ENCODE measurements around the gene ZNF3. TPM values are rescaled to one million over a fixed set of nuclear protein-coding genes. Genes with fewer than 3 reads are reported as not detected.

Gene ZNF3
- total RNA-seq, 2 donors from 2014 or later, result 16.9 to 46.5 TPM

DNA sequence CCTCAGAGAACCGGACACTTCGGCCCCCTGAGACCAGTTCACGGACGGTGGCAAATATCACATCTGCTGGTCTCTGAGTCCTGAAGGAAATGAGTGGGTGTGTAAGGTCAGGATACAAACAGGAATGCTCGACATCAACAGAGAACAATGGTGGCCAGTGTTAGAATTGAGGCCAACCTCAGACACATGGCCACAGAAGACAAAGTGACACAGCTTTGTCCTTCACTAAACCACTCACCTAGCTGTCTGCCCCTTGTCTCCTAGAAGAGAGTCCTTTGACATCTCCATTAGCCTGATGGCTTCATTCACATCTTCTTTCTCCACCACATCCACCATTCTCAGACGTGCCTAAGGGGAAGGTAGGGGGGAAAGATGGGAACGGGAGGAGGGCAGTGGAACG, 11.5 kb upstream of the ZNF3 start:
- H3K27ac ChIP-seq, result no peak overlapping the region
- ATAC-seq (no peak), DNase-seq (no peak)
- peaks cover 18% of the 10 kb centered on the region for H3K4me1 ChIP-seq
- 59 to 74% methylated on average over 6 to 8 of the region's 8 CpGs for WGBS, 2 donors
- no peaks in the 10 kb centered on the region for H3K9me3 ChIP-seq
- no peak overlapping the region for H3K4me3 ChIP-seq
- intact Hi-C loops (cut with DNase I), result no loop called here
- no peaks in the 10 kb centered on the region for H3K27me3 ChIP-seq
- peaks cover 22 to 32% of the 10 kb centered on the region in 2 donors for H3K36me3 ChIP-seq (replicated peaks in 1 of 2; ENCODE audit: insufficient read depth in 1 of 2, low read depth in 2 of 2)
- TF ChIP-seq, protein P1, sequence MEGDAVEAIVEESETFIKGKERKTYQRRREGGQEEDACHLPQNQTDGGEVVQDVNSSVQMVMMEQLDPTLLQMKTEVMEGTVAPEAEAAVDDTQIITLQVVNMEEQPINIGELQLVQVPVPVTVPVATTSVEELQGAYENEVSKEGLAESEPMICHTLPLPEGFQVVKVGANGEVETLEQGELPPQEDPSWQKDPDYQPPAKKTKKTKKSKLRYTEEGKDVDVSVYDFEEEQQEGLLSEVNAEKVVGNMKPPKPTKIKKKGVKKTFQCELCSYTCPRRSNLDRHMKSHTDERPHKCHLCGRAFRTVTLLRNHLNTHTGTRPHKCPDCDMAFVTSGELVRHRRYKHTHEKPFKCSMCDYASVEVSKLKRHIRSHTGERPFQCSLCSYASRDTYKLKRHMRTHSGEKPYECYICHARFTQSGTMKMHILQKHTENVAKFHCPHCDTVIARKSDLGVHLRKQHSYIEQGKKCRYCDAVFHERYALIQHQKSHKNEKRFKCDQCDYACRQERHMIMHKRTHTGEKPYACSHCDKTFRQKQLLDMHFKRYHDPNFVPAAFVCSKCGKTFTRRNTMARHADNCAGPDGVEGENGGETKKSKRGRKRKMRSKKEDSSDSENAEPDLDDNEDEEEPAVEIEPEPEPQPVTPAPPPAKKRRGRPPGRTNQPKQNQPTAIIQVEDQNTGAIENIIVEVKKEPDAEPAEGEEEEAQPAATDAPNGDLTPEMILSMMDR (IDR thresholded peaks at IDR 0.05), result no peak
- TF ChIP-seq POLR2A (IDR thresholded peaks at IDR 0.05), result no peak

DNA sequence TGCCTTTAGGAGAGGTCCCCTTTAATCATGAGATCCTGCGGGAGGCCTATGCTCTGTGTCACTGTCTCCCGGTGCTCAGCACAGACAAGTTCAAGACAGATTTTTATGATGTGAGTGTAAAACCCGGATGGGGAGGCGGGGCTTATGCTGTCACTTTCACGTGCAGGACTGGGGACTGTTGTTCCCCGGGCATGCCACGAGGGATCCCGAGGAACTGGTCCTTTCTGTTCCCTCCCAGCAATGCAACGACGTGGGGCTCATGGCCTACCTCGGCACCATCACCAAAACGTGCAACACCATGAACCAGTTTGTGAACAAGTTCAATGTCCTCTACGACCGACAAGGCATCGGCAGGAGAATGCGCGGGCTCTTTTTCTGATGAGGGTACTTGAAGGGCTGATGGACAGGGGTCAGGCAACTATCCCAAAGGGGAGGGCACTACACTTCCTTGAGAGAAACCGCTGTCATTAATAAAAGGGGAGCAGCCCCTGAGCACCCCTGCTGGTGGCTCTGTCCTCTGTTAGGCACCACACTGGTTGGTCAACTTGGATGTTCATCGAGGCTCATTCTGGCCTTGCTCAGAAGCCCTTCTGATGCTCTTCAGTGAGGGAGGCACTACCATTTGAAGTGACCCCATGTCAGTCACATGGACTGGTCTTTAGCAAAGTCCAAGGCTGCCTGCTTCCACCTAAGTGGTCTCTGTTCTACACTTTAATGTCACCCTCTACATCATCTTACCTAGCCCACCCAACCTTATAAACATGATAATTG, 10.1 kb upstream of the ZNF3 start:
- ATAC-seq (no peak), DNase-seq (no peak)
- Histone ChIP-seq H3K27me3 (no peaks in the 10 kb centered on the region), H3K4me1 (peaks cover 21% of the 10 kb centered on the region), H3K9me3 (no peaks in the 10 kb centered on the region), H3K4me3 (no peak overlapping the region), H3K27ac (no peak overlapping the region), H3K36me3 (replicated peaks in 1 of 2; ENCODE audit: insufficient read depth in 1 of 2, low read depth in 2 of 2) (peaks cover 14 to 19% of the 10 kb centered on the region in 2 donors)
- TF ChIP-seq POLR2A (IDR thresholded peaks at IDR 0.05), result no peak
- TF ChIP-seq, protein P1 (IDR thresholded peaks at IDR 0.05), result no peak
- intact Hi-C loops (cut with DNase I), result no loop called here
- 68 to 72% methylated on average over 10 to 19 of the region's 19 CpGs for WGBS, 2 donors

DNA sequence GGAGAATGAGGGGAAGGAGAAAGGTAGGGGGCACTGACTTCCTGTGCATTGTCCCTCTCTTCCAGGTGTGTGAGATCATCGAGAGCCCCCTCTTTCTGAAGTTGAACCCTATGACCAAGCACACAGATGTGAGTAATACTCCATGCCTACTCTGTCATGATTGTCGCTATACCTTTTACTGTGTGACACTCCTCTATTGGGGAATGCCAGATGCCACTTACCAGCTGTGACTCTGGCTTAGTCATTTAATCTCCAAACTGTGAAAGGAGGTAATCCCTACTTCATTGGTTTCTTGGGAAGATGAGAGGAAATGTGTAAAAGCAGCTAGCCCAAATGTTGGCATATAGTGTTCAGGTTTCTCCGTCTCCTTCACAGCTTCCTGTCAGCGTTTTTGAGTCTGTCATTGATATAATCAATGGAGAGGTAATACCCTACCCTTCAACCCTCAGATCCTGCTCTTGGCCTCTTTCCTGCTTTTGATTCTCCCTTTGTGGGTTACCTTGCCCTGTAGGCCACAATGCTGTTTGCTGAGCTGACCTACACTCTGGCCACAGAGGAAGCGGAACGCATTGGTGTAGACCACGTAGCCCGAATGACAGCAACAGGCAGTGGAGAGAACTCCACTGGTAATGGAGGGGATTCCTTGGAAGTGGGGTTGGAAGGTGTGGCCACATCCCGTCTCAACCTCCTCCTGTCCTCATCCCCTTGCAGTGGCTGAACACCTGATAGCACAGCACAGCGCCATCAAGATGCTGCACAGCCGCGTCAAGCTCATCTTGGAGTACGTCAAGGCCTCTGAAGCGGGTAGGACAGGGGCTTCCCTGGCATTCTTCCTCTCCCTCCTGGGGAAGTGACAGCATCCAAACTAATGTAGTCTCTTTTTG, 9.2 kb upstream of the ZNF3 start:
- DNase-seq (no peak), ATAC-seq (no peak)
- Histone ChIP-seq H3K9me3 (no peaks in the 10 kb centered on the region), H3K4me1 (peaks cover 21% of the 10 kb centered on the region), H3K36me3 (replicated peaks in 1 of 2; ENCODE audit: insufficient read depth in 1 of 2, low read depth in 2 of 2) (peaks cover 10 to 18% of the 10 kb centered on the region in 2 donors), H3K4me3 (no peak overlapping the region), H3K27ac (no peak overlapping the region), H3K27me3 (no peaks in the 10 kb centered on the region)
- intact Hi-C loops (cut with DNase I), result no loop called here
- 87 to 94% methylated on average over 12 to 14 of the region's 14 CpGs for WGBS, 2 donors
- no peak for TF ChIP-seq POLR2A (IDR thresholded peaks at IDR 0.05)
- TF ChIP-seq, protein P1 (IDR thresholded peaks at IDR 0.05), result no peak

DNA sequence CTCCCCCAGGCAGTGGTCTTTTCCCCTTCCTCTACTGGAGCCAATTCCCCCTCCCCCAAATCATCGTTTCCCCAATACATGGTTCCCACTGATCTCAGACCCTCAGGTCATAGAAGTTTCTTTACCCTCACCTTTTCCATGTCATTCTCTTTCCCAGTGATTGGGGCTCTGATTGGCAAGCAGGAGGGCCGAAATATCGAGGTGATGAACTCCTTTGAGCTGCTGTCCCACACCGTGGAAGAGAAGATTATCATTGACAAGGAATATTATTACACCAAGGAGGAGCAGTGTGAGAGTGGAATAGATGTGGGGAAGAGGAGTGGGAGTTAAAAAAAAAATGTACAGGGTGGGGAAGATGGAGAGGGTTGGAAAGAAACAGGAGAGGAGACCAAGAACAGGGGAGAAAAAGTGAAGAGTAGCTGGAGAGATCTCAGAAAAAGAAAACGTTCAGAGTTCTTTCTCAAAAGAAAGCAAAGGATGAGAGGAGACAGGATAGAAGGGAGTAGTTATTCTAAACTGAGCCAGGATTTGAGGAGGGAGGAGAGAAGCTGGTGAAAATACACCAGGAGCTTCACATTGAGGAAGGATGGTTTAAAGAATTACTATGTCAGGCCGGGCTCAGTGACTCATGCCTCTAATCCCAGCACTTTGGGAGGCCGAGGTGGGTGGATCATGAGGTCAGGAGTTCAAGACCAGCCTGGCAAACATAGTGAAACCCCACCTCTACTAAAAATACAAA, 8.1 kb upstream of the ZNF3 start:
- intact Hi-C loops (cut with DNase I), result no loop called here
- peaks cover 21% of the 10 kb centered on the region for H3K4me1 ChIP-seq

More for the DNA sequence above, 8.1 kb upstream of the ZNF3 start:
- H3K27me3 ChIP-seq, result no peaks in the 10 kb centered on the region
- no peaks in the 10 kb centered on the region for H3K9me3 ChIP-seq
- 25 to 33% methylated on average over 7 of the region's 7 CpGs for WGBS, 2 donors
- peak overlapping the region in 3 of 4 donors; percentile 69 to 90 (median 81) for H3K27ac ChIP-seq
- no peak for DNase-seq
- H3K4me3 ChIP-seq, result peak overlapping the region; percentile 76 to 93
- TF ChIP-seq, protein P1 (IDR thresholded peaks at IDR 0.05), result no peak
- no peak for ATAC-seq
- peaks cover 5 to 11% of the 10 kb centered on the region in 2 donors for H3K36me3 ChIP-seq (replicated peaks in 1 of 2; ENCODE audit: insufficient read depth in 1 of 2, low read depth in 2 of 2)

All from body of pancreas (tissue), 4 donors.